NCI-H1417 treated with DMSO at 0.1 percent for 48 hours (cell line): ENCODE data around the gene ICAM4.
"Not testable (repeated sequence)": the region's sequence is repeated elsewhere in the genome, so short reads cannot be mapped to it uniquely, and the experiment has no call there.

Source experiments
- DNase-seq: peaks from one replicate; lab custom pipeline; 2025; lab: John Stamatoyannopoulos, UW

Gene ICAM4

DNA sequence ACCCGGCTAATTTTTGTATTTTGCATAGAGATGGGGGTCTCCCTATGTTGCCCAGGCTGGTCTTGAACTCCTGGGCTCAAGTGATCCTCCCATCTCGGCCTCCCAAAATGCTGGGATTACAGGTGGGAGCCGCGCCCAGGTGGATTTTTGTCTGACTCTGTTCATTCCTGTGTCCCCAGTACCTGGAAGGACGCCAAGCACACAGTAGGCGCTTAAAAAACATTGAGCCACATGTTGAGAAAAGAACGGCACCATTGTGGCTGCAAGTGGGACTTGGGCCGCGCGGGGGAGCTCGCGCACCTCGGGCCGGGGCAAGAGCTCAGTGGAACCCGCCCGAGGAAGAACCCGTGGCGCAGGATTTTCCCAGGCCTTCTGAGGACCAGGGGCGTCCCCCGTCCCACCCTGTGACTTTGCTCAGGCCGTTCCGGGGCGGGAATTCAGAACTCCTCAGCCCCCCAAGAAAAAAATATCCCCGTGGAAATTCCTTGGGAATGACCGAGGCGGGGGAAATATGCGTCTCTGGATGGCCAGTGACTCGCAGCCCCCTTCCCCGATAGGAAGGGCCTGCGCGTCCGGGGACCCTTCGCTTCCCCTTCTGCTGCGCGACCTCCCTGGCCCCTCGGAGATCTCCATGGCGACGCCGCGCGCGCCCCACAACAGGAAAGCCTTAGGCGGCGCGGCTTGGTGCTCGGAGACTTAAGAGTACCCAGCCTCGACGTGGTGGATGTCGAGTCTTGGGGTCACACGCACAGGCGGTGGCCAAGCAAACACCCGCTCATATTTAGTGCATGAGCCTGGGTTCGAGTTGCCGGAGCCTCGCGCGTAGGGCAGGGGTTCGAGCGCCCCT is 17.2 kb upstream of the ICAM4 start:
- DNase-seq = no peak

DNA sequence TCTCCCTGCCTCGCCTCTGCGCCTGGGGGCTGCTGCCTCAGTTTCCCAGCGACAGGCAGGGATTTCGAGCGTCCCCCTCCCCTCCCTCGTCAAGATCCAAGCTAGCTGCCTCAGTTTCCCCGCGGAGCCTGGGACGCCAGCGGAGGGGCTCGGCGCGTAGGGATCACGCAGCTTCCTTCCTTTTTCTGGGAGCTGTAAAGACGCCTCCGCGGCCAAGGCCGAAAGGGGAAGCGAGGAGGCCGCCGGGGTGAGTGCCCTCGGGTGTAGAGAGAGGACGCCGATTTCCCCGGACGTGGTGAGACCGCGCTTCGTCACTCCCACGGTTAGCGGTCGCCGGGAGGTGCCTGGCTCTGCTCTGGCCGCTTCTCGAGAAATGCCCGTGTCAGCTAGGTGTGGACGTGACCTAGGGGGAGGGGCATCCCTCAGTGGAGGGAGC is 16.6 kb upstream of the ICAM4 start:
- DNase-seq = no peak

DNA sequence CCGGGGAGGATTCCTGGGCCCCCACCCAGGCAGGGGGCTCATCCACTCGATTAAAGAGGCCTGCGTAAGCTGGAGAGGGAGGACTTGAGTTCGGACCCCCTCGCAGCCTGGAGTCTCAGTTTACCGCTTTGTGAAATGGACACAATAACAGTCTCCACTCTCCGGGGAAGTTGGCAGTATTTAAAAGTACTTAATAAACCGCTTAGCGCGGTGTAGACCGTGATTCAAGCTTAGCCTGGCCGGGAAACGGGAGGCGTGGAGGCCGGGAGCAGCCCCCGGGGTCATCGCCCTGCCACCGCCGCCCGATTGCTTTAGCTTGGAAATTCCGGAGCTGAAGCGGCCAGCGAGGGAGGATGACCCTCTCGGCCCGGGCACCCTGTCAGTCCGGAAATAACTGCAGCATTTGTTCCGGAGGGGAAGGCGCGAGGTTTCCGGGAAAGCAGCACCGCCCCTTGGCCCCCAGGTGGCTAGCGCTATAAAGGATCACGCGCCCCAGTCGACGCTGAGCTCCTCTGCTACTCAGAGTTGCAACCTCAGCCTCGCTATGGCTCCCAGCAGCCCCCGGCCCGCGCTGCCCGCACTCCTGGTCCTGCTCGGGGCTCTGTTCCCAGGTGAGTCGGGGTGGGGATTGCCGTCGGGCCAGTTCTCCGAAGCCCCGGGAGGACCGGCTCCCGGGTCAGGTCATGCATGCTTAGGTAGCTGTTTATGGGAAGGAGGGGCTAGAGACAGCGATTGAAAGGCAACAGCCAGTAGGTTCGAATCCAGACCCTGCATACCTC is 15.9 kb upstream of the ICAM4 start, which contains the start of gene ICAM1:
TSS of gene ICAM1 (plus strand) at position 505 of the 779 bp plus-strand sequence. CDS start at position 545, 40 bp downstream.
- no peak for DNase-seq

DNA sequence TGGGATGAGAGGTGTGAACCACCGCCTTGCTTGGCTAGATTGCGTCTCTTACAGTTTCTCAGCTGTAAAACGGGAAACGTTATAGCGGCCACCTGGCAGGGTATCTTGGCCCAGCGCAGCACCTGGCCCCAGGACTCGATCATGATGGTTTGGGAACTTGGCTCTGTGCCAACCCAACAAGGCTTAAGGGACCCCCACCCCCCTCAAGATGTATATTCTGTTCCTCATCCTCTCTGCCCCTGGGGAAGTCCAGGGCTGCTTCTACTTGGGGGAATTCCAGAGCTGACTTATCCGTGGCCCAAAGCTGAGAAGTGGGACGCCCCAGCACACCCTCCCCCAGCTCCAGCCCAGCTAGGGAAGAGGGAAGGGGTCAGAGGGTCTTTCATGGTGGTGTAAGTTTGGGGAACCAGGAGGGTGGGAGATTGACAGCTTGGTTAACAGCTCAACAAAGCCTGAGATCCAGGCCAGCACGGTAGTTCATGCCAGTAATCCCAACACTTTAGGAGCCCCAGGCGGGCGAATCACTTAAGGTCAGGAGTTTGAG is 15.1 kb upstream of the ICAM4 start:
- no peak for DNase-seq

DNA sequence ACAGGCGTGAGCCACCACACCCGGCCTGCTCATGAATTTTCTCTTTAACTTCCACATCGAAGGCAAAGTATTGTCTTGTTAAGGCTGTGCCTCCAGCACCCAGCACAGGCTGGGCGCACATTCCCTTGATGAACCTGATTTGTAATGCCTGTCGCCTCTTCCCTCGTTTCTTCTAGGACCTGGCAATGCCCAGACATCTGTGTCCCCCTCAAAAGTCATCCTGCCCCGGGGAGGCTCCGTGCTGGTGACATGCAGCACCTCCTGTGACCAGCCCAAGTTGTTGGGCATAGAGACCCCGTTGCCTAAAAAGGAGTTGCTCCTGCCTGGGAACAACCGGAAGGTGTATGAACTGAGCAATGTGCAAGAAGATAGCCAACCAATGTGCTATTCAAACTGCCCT is 12.2 kb upstream of the ICAM4 start:
- DNase-seq = no peak

DNA sequence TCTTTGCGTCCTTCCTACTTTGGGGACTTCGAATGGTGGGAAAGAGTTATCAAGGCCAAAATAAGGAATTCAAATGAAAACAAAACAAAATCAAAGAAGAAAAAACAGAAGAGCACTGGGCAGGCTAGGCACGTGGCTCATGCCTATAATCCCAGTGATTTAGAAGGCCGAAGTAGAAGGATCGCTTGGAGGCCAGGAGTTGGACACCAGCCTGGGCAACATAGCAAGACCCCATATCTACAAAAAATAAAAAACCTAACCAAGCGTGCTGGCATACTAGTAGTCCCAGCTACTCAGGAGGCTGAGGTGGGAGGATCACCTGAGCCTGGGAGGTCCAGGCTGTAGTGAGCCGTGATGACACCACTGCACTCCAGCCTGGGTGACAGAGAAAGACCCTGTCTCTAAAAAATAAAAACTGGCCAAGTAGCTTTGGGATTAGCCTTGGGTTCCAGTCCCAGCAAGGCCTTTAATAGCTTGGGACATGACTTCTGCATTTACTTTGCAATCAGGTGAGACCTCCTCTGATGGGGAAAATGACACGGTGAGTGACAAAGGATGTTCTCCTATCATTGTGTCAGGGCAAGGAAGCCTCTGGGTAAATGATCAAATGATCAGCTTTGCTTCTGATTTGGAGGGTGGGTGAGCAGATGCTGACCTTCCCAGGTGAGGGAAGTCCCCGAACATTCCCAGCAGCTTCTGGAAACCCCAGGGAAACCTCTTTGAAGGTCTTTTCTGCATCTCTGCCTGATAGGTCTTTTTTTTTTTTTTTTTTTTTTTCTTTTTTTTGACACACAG is 8.8 kb upstream of the ICAM4 start:
- DNase-seq = no peak

DNA sequence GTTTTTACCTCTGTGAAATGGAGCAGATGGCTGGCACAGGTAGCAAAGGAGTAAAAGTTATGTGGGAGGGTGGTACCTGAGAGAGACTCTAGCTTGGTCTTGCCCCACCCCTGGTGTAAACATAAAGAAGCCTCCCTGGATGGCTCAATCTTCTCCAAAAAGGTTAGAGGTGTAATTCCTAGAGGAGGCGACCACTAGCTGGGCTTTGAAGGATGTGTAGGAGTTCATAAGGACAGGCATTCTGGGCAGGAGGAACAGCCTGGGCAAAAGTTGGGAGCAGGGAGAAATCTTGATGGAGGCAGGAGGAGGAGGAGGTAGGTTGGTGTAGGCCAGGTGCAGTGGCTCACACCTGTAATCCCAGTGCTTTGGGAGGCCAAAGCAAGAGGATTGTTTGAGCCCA is 7.8 kb upstream of the ICAM4 start:
- DNase-seq = no peak

DNA sequence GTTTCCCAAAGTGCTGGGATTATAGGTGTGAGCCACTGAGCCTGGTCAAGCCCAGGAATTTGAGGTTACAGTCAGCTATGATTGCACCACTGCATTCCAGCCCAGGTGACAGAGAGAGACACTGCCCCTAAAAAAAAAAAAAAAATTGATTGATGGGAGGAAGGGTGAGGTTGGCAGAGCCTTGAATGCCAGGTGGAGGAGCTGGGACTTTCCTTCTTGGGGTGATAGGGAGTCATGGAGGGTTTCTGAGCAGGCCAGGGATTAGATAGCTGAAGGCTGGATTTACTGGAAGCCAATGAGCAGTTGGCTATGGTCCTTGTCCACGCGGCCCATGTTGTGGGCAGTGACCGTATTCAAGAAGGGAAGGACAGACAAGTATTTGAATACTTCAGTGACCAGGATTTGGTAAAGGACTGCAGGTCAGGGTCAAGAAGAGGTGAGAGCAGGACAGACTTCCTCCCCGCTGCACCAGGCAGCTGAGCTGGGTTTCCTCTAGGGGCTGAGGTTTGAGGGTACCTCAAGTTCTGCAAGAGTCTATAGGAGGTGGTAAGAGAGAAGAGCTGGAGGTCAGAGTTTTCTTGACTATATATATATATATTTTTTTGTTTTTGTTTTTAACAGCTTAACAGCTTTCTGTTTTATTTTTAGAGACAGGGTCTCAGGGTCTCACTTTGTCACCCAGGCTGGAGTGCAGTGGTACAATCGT is 6.9 kb upstream of the ICAM4 start:
- DNase-seq = no peak

DNA sequence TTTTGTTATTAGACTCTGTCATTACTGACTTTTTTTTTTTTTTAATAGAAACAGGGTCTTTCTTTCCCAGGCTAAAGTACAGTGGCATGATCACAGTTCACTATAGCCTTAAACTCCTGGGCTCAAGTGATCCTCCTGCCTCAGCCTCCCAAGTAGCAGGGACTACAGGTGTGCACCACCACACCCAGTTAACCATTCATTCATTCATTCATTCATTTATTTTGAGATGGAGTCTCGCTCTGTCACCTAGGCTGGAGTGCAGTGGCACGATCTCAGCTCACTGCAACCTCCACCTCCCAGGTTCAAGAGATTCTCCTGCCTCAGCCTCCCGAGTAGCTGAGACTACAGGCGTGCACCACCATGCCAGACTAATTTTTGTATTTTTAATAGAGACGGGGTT is 4.7 kb upstream of the ICAM4 start:
- not testable (repeated sequence) for DNase-seq

DNA sequence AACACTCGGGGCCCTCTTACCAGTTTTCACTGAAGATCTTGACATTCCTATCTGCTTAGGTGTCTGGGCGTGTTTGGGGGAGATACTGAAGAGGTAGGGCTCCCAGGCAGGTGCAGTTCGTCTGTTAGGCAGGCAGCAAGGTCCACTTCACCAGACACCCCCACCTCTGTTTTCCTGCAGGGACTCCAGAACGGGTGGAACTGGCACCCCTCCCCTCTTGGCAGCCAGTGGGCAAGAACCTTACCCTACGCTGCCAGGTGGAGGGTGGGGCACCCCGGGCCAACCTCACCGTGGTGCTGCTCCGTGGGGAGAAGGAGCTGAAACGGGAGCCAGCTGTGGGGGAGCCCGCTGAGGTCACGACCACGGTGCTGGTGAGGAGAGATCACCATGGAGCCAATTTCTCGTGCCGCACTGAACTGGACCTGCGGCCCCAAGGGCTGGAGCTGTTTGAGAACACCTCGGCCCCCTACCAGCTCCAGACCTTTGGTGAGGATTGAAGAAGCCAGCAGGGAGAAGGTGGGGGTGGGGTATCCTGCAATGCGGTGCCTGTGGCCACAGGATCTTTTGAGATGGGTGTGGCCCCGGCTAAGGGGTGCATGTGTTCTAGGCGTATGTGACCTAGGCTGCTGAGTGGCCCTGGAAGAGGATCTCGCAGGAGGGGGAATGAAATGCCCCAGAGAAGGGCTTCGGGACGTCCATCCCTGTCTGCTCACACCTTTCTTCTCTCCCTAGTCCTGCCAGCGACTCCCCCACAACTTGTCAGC is 3.3 kb upstream of the ICAM4 start:
- no peak for DNase-seq

DNA sequence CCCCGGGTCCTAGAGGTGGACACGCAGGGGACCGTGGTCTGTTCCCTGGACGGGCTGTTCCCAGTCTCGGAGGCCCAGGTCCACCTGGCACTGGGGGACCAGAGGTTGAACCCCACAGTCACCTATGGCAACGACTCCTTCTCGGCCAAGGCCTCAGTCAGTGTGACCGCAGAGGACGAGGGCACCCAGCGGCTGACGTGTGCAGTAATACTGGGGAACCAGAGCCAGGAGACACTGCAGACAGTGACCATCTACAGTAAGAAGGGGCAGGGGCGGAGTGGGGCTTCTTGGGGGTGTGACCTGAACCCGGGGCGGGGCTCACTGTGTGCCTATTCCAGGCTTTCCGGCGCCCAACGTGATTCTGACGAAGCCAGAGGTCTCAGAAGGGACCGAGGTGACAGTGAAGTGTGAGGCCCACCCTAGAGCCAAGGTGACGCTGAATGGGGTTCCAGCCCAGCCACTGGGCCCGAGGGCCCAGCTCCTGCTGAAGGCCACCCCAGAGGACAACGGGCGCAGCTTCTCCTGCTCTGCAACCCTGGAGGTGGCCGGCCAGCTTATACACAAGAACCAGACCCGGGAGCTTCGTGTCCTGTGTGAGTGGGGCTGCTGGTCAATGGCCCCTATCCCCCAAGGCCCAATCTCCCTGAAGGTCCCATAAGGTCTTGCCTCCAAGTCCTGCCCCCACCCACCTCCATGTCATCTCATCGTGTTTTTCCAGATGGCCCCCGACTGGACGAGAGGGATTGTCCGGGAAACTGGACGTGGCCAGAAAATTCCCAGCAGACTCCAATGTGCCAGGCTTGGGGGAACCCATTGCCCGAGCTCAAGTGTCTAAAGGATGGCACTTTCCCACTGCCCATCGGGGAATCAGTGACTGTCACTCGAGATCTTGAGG is 2.4 kb upstream of the ICAM4 start:
- DNase-seq = no peak

DNA sequence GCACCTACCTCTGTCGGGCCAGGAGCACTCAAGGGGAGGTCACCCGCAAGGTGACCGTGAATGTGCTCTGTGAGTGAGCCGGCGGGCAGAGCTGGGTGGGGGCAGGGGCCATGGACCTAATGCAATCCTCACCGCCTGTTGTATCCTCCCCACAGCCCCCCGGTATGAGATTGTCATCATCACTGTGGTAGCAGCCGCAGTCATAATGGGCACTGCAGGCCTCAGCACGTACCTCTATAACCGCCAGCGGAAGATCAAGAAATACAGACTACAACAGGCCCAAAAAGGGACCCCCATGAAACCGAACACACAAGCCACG is 1.8 kb upstream of the ICAM4 start:
- no peak for DNase-seq

DNA sequence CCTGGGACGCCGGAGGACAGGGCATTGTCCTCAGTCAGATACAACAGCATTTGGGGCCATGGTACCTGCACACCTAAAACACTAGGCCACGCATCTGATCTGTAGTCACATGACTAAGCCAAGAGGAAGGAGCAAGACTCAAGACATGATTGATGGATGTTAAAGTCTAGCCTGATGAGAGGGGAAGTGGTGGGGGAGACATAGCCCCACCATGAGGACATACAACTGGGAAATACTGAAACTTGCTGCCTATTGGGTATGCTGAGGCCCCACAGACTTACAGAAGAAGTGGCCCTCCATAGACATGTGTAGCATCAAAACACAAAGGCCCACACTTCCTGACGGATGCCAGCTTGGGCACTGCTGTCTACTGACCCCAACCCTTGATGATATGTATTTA is 1.4 kb upstream of the ICAM4 start:
- no peak for DNase-seq

DNA sequence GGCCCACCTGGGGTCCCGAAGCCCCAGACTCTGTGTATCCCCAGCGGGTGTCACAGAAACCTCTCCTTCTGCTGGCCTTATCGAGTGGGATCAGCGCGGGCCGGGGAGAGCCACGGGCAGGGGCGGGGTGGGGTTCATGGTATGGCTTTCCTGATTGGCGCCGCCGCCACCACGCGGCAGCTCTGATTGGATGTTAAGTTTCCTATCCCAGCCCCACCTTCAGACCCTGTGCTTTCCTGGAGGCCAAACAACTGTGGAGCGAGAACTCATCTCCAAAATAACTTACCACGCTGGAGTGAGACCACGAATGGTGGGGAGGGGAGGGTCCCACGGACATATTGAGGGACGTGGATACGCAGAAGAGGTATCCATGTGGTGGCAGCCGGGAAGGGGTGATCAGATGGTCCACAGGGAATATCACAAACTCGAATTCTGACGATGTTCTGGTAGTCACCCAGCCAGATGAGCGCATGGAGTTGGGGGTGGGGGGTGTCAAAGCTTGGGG is 2.0 kb downstream of the ICAM4 start:
- no peak for DNase-seq

DNA sequence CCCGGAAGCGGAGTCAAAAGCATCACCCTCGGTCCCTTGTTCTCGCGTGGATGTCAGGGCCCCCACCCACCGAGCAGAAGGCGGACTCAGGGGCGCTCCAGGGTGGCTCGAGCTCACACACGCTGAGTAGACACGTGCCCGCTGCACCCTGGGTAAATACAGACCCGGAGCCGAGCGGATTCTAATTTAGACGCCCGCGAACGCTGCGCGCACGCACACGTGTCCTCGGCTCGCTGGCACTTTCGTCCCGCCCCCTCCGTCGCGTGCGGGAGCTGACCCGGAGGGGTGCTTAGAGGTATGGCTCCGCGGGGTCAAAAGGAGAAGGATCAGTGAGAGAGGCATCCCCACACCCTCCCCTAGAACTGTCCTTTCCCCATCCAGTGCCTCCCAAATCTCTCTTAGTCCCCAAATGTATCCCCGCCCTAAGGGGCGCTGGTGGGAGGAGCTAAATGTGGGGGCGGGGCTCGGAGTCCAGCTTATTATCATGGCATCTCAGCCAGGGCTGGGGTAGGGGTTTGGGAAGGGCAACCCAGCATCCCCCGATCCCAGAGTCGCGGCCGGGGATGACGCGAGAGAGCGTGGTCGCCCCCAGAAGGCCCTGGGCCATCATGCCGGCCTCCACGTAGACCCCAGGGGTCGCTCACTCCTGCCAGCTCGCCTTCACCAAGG is 2.5 kb downstream of the ICAM4 start:
- DNase-seq = peak; percentile 39

DNA sequence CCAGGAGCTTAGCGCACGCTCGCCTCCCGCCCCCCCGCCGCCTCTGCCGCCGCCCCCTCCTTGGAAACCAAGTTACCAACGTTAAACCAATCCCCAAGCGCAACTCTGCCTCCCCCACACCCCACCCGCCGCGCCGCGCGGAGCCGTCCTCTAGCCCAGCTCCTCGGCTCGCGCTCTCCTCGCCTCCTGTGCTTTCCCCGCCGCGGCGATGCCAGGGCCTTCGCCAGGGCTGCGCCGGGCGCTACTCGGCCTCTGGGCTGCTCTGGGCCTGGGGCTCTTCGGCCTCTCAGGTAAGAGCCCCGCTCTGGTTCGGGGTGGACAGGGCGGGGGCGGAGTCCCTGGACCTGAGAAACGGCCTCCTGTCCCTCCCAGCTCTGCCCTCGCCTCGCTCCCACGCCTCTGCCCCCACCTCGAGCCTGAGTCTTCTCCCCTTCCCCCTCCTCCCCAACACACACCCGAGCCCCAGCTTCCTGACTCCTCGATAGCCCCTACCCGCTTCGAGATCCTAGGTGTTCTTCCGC is 3.1 kb downstream of the ICAM4 start, which contains the start of gene ICAM5:
TSS of gene ICAM5 (plus strand) at position 117 of the 521 bp plus-strand sequence. CDS start at position 209, 92 bp downstream.
- DNase-seq = no peak

DNA sequence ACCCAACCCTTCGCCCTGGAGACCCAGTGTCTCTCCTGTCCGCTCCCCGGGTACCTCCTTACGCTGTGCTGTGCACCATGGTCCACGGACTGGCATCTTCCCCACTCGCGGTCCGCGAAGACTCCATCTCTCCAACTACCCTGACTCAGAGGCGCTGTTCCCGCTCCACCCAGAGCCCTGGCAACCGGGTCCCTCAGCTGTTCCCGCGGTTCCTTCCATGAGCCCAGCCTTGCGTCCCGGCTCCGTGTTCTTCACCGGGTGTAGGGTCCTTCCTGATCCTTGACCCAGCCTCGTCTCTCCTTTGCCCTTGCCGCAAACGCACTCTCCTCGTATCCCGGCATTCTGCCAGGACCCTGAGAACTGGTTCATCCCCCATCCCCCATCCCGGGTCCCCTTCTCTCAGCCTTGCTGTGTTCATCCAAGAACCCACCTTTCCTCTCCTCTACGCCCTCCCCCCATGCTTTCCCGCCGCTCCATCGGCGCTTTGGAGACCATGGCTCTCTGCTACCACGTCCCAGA is 3.7 kb downstream of the ICAM4 start:
- DNase-seq = no peak

DNA sequence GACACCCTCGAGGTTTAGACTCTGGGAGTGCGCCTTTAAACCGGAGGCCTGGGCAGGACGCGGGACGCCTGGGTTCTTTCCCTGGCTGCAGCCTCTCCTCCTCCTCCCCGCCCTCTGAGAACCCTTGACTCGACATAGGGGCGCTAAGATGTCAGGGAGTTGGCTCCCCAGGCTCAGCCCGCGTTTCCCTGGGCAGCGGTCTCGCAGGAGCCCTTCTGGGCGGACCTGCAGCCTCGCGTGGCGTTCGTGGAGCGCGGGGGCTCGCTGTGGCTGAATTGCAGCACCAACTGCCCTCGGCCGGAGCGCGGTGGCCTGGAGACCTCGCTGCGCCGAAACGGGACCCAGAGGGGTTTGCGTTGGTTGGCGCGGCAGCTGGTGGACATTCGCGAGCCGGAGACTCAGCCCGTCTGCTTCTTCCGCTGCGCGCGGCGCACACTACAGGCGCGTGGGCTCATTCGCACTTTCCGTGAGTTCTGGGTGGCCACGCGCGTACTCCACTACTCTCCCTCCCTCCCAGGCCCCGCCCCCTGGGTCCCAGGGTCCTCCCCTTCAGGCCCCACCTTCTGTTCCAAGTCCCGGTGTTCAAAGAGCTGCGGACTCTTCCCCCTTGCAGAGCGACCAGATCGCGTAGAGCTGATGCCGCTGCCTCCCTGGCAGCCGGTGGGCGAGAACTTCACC is 4.3 kb downstream of the ICAM4 start:
- DNase-seq = no peak
